ENCODE results near the gene ALPK1.
"Not testable (repeated sequence)": the region's sequence is repeated elsewhere in the genome, so short reads cannot be mapped to it uniquely, and the experiment has no call there.

DNA sequence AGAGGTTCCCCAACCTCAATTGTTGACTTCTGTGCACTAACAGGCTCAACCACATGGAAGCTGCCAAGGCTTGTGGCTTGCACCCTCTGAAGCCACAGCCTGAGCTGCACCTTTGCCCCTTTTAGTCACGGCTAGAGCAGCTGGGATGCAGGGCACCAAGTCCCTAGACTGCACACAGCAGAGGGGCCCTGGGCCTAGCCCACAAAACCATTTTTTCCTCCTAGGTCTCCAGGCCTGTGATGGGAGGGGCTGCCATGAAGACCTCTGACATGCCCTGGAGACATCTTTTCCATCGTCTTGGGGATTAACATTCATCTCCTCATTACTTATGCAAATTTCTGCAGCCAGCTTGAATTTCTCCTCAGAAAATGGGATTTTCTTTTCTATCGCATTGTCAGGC, 193.6 kb downstream of the ALPK1 start:
- not testable (repeated sequence) for TF ChIP-seq POLR2A (IDR thresholded peaks at IDR 0.05); CTCF (IDR thresholded peaks at IDR 0.05 in 8 of 11, conservative IDR thresholded peaks at IDR 0.05 in 3 of 11); POLR2AphosphoS5 (IDR thresholded peaks at IDR 0.05)

Measured in spleen (tissue), 7 donors.